Tibial nerve (tissue), 3 donors: Measurements from ENCODE around the gene GRID1.

Experiments used
- CTCF ChIP-seq, 5 experiments: fragments of 200-600 bp in 3 of 5; fragments of 450-650 bp in 2 of 5; sonication (generic) in 3 of 5; IDR thresholded peaks; one replicate each; pipeline ENCODE4 v1.5.1; 2016 to 2019; ENCODE audit warnings: antibody characterized with exemption in 5 of 5, mild to moderate bottlenecking in 3 of 5, moderate library complexity in 2 of 5
- POLR2A ChIP-seq, 2 donors: fragments of 450-650 bp; IDR thresholded peaks; one replicate each; pipeline ENCODE4 v1.6.1; 2017; ENCODE audit warnings: antibody characterized with exemption in 2 of 2, mild to moderate bottlenecking in 2 of 2, moderate library complexity in 2 of 2

- TF ChIP-seq CTCF (IDR thresholded peaks at IDR 0.05) (no peak), POLR2A (IDR thresholded peaks at IDR 0.05) (no peak)
These were observed 59.8 kb downstream of the GRID1 start for GRCh38 chr10:86306628-86307278.
